NCI-H2107 treated with DMSO at 0.1 percent for 48 hours (cell line): ENCODE results near the gene TAF10.

Experiments used
- DNase-seq: peaks from one replicate; lab custom pipeline; 2025; ENCODE audit not compliant: unreplicated experiment; lab: John Stamatoyannopoulos, UW

The TAF10 gene

GRCh38 chr11:6640985-6641701 lies 29.1 kb upstream of the TAF10 start:
- DNase-seq: no peak

DNA sequence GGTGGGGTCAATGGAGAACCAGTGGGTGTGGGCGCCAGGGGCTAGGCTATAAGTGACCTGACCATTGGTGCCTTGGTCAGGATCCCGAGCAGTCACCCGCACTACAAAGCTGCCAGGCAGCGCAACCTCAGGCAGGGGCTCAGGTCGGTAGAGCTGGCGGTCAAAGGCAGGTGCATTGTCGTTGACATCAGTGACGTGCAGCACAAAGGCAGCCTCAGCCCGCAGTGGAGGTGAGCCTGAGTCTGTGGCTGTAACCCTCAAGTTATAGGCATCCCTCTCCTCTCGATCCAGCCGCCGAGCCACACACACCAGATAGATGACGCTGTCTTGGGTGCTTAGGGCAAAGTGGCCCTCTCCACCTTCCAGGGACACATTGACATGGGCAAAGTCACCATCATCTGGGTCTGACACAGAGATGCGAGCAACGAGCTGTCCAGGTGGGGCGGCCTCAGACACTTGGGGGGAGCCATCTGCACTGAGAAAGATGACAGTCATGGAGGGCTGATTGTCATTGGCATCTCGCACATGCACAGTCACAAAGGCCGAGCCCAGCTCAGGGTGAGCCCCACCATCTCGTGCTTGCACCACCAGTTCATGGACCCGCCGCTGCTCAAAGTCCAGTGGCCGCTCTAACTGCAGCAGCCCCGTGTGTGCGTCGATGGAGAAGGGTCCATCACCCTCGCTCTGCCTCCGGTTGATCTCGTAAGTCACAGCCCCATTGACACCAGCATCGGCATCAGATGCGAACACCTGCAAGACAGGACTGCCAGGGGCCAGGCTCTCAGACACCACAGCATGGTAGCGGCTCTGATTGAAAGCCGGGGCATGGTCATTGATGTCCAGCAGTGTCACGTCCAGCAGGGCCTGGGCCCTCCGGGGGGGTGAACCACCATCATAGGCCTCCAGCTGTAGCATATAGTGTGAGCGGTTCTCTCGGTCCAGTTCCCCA lies 28.3 kb upstream of the TAF10 start:
- DNase-seq: no peak

DNA sequence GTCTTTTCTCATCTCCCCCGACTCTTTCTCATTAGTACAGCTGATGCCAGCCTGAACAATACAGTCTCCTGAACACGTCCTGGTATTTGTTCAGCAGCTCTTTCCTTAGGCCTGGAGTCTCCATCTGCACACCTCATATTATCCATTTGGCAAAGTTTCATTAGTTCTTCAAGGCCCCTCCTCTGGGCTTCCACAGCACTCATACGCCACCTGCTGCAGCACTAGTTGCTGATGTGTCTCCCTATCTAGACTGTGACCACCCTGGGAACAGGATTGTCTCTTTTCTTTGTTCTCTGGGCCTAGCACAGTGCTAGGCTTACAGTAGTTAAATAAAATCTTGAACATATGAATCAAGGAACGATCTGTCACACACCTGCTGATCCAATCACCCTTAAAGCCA lies 26.4 kb upstream of the TAF10 start:
- no peak for DNase-seq

- no peak for DNase-seq
These were observed 25.9 kb upstream of the TAF10 start for GRCh38 chr11:6637871-6638270.

DNA sequence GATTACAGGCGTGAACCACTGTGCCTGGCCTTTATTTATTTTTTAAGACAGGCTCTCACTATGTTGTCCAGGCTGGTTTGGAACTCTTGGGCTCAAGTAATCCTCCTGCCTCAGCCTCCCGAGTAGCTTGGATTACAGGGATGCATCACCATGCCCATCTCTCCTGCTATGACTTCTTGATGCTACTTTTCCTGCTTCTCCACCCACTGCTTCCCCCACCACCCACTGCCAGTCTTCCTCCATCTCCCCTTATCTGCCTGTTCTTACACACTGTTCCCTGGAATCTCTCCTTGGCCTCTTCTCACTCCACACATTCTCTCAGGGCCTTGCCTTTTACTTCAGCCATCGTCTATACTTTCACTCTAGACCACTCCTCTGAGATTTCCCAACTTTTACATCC lies 24.5 kb upstream of the TAF10 start:
- DNase-seq: no peak

GRCh38 chr11:6635082-6635932 lies 23.3 kb upstream of the TAF10 start:
- no peak for DNase-seq

GRCh38 chr11:6634534-6634933 lies 22.5 kb upstream of the TAF10 start:
- DNase-seq: no peak

DNA sequence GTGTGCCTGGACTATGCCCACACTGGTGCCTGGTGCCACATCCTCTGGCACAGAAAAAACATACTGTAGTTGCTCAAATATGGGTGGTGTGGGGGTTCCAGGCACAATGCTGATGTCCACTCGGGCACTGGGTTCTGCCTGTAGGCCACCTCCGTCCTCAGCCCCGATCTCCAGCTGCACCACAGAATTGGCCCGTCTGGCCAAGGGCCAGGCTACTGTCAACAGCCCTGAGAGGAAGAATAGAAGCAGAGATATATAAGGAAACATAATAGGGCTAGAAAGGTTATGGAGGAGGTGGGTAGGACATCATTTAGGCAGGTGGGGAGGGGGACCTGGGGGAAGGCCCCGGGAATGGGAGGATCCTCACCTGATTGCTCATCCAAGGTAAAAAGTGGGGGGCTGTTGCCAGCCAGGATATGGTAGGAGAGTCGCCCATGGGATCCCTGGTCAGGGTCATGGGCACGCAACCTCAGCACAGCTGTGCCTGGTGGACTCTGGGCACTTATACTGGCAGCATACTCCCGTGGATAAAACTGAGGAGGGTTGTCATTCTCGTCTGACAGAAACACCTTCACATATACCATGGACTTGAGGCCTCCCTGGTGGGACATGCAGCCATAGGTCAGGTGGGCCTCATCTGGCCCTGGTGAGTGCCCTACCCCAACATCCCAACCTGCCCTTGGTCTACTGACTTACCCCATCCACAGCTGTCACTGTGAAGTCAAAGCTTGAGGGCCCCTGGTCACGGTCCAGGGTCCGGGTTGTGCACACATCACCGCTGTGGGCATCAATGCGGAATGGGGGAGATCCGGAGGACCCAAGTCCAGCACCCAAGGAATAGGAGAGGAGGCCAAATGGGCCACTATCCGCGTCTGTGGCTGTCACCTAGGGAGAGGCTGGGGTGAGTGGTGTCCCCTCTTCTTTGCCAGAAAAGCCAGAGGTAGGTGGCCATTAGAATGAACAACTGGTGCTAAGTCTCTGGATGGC lies 21.7 kb upstream of the TAF10 start:
- no peak for DNase-seq

DNA sequence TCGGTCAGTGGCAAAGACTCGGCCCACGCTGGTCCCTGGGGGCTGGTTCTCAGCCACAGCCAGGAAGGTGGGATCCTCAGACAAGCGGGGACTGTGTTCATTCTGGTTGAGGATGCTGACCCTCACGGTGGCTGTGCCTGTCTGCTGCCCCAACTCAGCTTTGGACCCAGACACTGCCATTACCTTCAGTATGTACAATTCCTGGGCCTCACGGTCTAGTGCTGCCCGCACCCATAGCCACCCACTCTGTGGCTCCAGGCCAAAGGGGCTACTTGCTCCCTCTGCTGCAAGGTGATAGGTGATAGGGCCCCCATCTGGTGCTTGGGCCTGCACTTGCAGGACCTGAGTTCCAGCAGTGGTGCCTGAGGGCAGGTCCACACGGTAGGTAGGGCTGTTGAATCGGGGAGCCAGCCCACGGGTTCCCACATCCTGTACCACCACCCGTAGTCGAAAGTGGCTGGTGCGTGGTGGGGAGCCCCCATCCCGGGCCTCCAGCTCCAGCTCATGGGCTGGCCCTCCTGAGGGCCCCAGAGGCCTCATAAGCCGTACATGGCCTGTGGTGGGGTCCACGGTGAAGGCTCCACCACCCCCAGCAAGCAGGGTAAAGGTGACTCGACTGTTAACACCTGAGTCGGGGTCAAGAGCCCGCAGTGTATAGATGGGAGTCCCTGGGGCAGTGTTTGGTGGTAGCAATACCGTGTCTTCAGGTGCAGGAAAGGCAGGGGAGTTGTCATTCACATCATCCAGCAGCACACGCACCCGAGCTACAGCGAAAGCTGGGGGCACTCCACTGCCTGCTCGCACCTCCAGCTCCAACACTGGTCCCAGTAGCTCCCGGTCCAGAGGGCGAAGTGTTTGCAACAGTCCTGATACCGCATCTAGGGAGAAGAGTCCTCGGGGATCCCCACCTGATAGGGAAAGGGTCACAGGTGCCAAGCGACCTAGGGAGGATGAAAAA lies 20.4 kb upstream of the TAF10 start:
- no peak for DNase-seq

- DNase-seq: no peak
These were observed 19.4 kb upstream of the TAF10 start for GRCh38 chr11:6631361-6631890.

DNA sequence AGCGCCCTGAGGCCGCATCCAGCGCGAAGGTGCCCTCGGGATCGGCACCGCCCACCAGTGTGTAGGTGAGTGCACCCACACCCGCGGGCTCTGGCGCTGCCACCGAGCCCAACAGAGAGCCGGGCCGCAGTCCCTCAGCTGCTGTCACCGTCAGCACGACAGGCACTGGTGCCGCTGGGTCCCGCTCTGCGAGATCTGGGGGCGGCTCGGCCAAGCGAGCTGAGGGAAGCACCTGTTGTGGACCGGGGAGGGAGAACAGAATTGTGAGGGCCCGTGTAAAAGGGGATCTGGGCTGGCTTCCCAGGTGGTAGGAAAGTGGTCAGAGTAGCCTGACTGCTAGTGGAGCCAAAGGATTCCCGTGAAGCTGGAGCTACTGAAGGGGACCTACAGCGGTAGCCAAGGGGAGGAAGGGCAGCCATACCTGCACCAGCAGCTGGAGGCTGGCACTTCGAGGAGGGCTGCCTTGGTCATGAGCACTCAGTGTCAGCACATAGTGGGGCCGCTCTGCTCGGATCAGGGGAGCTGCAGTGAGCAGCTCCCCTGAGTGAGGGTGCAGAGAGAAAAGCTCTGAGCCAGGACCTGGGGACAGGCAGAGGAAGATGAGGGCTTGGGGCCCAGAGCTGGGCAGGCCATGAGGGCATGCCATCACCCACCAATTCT lies 18.7 kb upstream of the TAF10 start:
- no peak for DNase-seq

- no peak for DNase-seq
These were observed 18.0 kb upstream of the TAF10 start for GRCh38 chr11:6629892-6630631.

GRCh38 chr11:6629573-6629891 lies 17.5 kb upstream of the TAF10 start:
- DNase-seq: no peak

GRCh38 chr11:6628526-6628925 lies 16.5 kb upstream of the TAF10 start:
- no peak for DNase-seq

- no peak for DNase-seq
These were observed 15.8 kb upstream of the TAF10 start for GRCh38 chr11:6627762-6628241.

- no peak for DNase-seq
These were observed 15.2 kb upstream of the TAF10 start for GRCh38 chr11:6626971-6627761.
